HG02884 (cell line): Measurements from ENCODE around the gene DNAH6.

Experiments
- ATAC-seq: cut with Tn5 transposase; IDR thresholded peaks from one replicate; pipeline ENCODE4 v1.9.1; 2021; ENCODE audit warnings: mild to moderate bottlenecking, moderate library complexity; ENCODE audit not compliant: unreplicated experiment

DNAH6 gene

DNA sequence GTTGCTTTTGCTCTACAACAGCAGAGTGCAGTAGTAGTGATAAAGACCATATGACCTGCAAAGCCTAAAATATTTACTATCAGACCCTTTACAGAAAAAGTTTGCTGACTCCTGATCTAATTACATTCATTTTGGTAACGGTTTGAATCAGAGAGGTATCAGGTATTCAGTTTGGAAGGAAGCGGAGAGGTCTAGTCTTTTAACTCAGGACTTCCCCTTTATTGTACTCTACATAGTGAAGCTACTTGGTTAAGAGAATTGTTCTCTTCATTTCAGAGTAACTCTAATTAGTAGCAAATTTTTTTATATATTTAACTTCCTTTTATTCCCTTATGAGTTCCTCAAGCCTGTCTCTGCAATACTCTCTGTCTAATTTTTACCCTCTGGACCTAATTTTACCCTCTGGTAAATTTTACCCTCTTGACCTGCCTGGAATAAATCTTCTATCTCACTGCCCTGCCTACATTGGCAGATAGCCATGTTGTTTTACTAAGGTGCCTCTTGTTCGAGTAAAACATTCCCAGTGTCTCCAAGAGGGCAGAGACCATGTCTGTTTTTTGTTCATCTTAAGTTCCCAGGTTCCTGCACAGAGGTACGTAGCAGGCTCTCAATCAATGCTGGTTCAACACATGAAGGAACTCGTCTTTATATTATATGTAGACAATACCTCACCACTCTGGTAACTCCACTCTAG lies 170.6 kb downstream of the DNAH6 start:
- no peak for ATAC-seq

DNA sequence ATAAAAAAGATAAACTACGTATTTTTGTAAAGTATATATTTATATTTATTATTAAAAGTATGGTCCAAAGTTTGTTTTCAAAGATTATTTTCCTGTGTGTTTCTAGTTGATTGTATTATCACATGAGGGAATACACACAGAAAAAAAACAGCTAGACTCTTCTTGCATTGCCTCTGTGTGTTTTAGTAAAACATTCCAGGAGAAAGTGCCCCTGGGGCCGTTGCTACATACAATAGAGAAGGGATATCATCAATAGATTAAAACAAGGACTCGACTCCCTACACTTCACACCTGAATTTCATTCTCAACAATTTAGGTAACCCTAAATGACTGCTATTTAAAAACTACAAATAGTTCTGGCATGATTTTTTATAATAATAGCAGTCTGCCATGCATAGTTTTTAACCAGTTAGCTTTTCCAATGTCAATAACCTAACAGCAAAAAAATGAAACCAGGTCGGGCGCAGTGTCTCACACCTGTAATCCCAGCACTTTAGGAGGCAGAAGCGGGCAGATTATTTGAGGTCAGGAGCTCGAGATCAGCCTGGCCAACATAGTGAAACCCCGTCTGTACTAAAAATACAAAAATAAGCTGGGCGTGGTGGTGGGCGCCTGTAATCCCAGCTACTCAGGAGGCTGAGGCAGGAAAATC lies 171.3 kb downstream of the DNAH6 start:
- no peak for ATAC-seq

DNA sequence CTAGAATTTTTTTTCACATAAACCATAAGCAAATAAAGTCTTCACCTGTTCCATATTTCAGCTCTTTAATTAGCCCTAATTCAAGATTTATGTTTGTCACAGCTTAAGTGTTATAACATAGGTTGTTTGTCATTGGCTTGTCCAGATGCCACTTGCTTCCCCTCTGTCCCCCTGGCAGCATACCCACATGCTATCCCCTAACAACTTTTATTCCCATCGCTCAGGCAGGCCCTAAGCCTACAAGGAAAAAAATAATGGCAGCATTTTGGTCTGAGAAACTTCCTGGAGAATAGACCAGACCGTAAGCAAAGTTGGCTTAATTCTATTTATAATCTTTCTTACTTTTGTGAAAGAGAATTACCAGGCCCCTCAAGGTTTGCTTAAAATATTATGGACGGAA lies 173.9 kb downstream of the DNAH6 start:
- no peak for ATAC-seq

DNA sequence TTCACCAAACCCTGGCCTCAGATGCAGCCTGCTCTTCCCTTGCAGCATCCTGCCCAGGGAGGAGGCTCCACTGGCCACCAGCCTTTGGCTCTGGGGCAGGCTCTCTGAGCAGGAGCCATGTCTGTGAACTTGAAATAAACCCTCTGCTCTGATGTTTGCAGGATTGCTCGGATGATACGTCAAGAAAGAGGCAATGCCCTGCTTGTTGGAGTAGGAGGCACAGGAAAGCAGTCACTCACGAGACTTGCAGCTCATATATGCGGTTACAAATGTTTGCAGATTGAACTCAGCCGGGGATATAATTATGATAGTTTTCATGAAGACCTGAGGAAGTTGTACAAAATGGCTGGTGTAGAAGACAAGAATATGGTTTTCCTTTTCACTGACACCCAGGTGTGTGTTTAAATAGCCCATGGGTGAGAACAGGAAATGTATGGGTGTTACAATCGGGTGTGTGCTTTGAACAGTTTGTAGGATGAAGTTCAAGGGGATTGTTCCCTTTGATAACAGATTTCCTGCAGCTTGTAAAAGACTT lies 177.9 kb downstream of the DNAH6 start:
- ATAC-seq: no peak

DNA sequence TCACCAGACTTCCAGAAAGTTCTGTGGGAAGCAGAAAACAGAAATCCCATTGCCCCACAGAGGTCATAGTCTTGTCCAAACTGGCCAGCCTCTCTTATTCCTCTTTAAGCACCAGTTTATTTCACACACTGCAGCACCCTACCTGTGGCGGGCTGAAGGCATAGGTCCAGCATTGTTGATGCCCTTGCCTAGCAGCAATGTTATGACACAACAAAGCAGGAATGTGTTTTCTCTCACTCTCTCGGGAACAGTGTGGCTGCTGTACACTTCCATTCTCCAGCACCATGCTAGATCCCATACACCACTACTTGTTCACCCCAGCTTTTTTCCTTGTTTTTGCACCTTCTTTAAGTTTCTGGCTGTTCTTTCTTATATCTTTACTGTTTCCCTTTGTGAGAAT lies 181.6 kb downstream of the DNAH6 start:
- ATAC-seq: no peak

GRCh38 chr2:84700006-84700405 lies 183.7 kb downstream of the DNAH6 start:
- no peak for ATAC-seq

- ATAC-seq: no peak
Measured at GRCh38 chr2:84701880-84702279, 185.6 kb downstream of the DNAH6 start.

DNA sequence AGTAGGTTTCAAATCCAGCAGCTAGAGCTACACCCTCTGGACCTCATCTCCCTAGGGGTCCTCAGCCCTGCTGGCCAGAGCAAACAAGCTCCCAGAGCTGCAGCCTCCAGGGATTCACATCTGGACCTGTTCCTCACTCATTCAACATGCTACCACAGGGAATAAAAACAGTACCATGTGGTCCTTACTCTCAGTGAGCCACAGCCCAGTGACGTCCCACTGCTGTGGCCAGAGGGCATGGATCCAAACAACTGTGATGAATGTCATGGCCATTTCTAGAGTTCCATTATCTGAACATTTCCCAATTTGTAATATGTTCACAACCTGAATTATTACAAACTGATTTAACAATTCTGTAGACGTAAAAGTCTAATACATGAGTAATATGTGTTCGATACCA lies 186.6 kb downstream of the DNAH6 start:
- no peak for ATAC-seq

GRCh38 chr2:84703831-84704230 lies 187.5 kb downstream of the DNAH6 start:
- no peak for ATAC-seq

DNA sequence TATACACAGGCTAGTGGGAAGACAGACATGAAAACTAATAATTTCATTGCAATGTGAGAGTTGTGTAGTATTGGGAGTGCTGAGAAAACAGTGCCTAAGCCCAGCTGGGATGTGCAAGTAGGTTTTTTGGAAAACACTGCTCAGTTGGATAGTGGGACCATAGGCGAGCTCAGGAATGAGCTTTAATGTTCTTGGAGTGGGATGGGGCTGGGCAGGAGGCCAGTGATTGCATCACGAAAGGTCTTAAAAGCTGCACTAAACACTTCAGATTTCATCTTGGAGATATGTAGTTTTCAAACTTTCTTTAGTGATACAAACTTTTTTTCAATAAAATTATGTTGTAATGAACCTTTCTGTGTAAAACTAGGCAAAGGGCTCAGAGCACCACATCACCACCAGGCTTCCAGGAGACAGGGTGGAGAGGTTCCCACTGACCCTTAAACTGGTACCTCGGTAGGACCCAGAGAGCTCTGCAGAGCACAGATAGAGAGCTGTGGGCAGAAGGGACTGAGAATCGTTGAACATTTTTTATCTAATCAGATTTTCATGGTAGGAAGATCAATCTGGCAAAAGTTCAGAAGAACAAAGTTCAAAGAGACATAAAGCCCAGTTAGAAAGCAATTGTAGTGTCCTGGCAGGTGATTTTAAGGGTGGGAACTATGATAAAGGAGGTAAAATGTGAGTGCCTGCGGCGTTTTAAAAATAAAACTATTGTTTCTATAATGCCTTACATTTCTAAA lies 188.4 kb downstream of the DNAH6 start:
- ATAC-seq: no peak

GRCh38 chr2:84705858-84706257 lies 189.6 kb downstream of the DNAH6 start:
- no peak for ATAC-seq

DNA sequence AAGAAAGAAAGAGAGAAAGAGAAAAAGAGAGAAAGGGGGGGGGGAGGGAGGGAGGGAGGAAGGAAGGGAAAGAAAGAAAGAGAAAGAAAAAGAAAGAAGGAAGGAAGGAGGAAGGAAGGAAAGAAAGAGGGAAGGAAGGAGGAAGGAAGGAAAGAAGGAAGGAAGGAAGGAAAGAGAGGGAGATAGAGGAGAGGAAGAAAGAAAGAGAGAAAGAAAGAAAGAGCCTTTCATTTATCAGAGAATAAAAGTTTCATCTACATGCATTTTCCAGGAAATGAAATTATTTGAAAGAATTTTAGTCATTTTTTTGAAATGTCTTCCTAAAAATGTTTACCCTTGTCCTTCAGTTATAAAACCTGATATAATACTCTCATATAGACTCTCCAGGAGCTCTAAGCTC lies 192.1 kb downstream of the DNAH6 start:
- no peak for ATAC-seq

DNA sequence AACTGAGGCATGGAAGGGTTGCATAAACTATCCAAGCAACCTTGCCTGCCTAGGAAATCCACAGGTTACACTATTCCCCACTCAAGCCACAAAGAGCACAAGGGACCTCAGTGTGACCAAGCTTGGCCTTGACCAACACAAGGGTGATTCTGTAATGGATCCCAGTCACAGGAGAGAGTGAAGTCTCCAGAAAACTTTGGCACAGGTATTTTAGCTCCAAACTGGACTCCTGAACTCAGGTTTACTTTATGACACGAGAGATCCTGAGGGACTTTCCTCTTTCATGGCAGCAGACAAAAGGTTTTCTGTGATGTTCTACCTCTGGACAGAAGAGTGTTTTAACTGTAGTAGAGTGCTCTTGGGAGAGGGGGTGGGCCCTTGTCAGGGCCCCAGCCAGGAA lies 195.4 kb downstream of the DNAH6 start:
- no peak for ATAC-seq

DNA sequence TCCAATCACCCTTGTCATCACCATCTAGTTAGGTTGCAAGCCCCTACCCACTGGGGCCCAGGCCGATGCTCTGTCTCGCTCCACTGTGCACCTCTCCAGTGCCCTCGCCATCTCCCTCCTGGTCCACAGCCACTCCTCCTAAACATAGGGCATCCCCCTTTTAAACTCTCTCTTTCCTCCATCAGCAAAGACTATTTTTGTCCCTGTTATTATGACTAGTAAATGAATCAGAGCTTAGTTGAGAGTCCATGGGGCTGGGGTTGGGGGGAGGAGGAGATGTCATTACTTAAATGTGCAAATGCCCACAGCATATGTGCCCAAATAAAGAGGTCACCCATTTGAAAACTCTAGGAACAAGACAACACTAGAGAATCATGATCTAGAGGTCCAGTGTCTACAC lies 197.1 kb downstream of the DNAH6 start:
- no peak for ATAC-seq

DNA sequence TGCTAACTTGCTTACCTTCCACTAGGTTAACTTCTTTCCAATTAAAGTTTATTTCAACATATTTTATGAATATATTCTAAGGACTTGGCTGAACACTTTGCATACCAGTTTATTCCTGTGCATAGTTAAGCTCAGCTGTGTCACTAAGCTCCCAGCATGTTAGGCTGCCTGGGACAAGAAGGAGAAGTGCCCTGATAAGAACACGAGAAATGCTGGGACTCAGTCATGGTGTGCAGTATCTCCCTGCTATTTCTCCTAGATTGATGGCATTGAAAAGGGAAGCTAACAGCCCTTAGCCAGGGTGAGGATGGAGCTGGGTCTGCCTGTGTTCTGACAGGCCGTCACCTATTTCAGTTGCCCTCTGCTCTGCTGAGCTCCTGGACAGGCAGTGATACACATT lies 200.3 kb downstream of the DNAH6 start:
- no peak for ATAC-seq

DNA sequence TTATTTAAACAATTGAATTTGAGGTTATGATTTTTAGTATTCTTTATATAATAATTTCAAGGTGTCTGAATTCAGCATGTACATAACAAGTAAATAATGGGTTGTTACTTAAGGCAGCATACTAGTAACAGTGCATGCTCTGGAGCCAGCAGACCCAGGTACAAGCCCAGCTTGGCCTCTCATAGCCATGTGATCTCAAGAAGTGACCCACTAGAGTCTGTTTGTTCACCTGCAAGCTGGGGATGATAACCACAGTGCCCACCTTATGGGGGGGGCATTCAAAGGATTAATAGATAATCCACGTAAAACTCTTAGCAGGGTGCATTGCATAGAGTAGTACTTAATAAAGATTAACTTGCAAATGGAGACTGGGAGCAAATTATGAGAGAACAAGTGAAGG lies 201.0 kb downstream of the DNAH6 start:
- ATAC-seq: no peak

DNA sequence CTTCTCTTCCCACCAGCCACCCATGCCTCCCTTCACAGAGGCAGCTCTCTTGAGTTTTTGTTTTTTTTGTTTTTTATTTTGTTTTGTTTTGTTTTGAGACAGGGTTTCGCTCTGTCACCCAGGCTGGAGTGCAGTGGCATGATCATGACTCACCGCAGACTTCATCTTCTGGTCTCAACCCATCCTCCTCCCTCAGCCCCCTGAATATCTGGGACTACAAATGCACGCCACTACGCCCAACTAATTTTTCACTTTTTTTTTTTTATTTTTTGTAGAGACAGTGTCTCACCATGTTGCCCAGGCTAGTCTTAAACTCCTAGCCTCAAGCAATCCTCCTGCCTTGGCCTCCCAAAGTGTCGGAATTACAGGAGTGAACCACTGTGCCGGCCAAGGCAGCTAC lies 203.1 kb downstream of the DNAH6 start:
- ATAC-seq: no peak

DNA sequence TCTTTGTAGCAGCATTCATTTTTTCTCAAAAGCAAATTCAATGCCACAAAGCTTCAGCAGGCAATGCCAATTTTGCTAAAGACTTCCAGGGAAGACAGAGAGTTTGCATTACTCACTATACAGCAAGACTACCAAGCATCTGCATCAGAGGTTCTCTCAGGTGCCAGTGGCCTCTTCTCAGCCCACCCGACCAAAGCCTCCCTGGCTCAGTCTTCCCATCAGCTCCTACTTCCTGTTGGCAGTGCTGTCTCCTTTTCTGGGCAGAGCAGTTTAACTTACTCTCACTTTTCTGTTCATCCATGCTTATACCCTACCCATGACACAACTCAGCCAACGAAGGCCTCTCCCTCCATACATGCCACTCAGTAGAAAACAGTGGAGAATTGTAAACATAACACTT lies 207.5 kb downstream of the DNAH6 start:
- no peak for ATAC-seq

GRCh38 chr2:84725717-84726116 lies 209.4 kb downstream of the DNAH6 start:
- no peak for ATAC-seq

DNA sequence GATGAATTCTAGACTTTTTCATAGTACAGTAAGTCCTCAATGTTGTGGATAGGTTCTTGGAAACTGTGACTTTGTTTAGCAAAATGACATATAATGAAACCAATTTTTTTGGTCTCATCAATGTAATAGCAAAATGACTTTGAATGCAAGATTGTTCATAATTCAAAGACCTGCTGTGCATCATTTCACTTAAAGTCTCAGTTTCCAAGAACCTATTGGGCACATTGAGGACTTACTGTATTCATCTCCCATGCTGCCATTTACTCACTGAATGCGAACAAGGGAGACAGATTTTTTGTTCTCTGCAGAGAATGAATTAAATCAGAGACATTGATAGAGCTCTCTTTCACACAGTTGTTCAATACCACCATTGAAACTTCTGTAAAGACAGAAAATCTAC lies 211.0 kb downstream of the DNAH6 start:
- ATAC-seq: no peak

DNA sequence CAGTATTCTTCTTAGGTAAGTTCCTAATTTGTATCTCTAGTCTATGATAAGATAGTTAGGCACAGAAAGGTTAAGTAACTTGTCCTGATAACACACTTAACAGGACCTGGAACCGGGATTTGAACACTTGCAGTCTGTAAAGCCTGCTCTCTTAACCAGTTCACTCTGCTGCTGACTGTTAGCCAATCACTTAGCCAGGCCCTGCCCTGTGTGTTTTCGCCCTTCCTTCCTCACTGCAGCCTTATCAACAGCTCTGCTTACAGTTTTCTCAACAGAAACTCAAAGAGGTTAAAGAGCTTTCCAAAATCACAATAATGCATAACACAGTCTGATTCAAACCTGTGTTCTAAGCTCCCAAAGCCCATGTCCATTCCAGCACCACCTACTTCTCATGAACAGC lies 212.9 kb downstream of the DNAH6 start:
- no peak for ATAC-seq

- no peak for ATAC-seq
Measured at GRCh38 chr2:84731185-84731584, 214.9 kb downstream of the DNAH6 start.
